H1 (cell line): ENCODE measurements around the gene EPN2. TPM values are rescaled to one million over a fixed set of nuclear protein-coding genes. Genes with fewer than 3 reads are reported as not detected.

Experiments
- CTCF ChIA-PET: fragments of 300-600 bp; sonication (Branson Sonifier 250); formaldehyde crosslinking; loops from one replicate; lab custom pipeline; 2021; ENCODE audit not compliant: partially characterized antibody; lab: Charles Lee
- POLR2A ChIA-PET: fragments of 300-600 bp; sonication (Branson Sonifier 250); formaldehyde crosslinking; loops from one replicate; lab custom pipeline; 2021; ENCODE audit warnings: inconsistent platforms; ENCODE audit not compliant: partially characterized antibody; lab: Charles Lee
- DNase-seq, 2 experiments: peaks; one replicate each; pipeline versions ENCODE4 v3.0.0 to v3.0.0-alpha.2; 2010 to 2022; ENCODE audit warnings: low spot score in 2 of 2, low read depth in 1 of 2, mixed read lengths in 1 of 2
- FAIRE-seq: peaks from 2 replicates; lab custom pipeline; 2011; peaks lifted over from hg19 to GRCh38; lab: Jason Lieb, UNC
- H2AFZ ChIP-seq: 2 replicates; pipeline ENCODE4 v1.8.1; 2012; ENCODE audit warnings: low read length, inconsistent platforms
- H2AK5ac ChIP-seq: 2 replicates; pipeline ENCODE4 v1.6.1; 2013; ENCODE audit warnings: low read depth, low read length
- H2BK120ac ChIP-seq: replicated peaks from 2 replicates; pipeline ENCODE3; 2013; ENCODE audit warnings: low read depth, low read length, inconsistent platforms
- H2BK12ac ChIP-seq: 2 replicates; pipeline ENCODE4 v1.6.1; 2013; ENCODE audit warnings: low read depth, low read length
- H2BK15ac ChIP-seq: 2 replicates; pipeline ENCODE4 v1.6.1; 2013; ENCODE audit warnings: low read length
- H2BK20ac ChIP-seq: 2 replicates; pipeline ENCODE4 v1.6.1; 2013; ENCODE audit warnings: low read length
- H2BK5ac ChIP-seq: 2 replicates; pipeline ENCODE4 v1.6.1; 2013; ENCODE audit warnings: low read depth, low read length
- H3K14ac ChIP-seq: 2 replicates; pipeline ENCODE4 v1.6.1; 2013; ENCODE audit warnings: inconsistent platforms; ENCODE audit not compliant: insufficient read length
- H3K18ac ChIP-seq: 2 replicates; pipeline ENCODE4 v1.6.1; 2013; ENCODE audit warnings: low read length; ENCODE audit errors: extremely low read depth
- H3K23ac ChIP-seq: 2 replicates; pipeline ENCODE4 v1.6.1; 2013; ENCODE audit warnings: inconsistent platforms; ENCODE audit not compliant: insufficient read length
- H3K23me2 ChIP-seq: 2 replicates; pipeline ENCODE4 v1.6.1; 2013; ENCODE audit warnings: low read depth, low read length
- H3K27ac ChIP-seq: 2 replicates; pipeline ENCODE4 v1.6.1; 2011; ENCODE audit warnings: low read depth, low read length, inconsistent platforms
- H3K27me3 ChIP-seq, 4 experiments: replicated peaks in 1 of 4; 1 replicate in 1 of 4; 2 replicates in 3 of 4; pipeline versions ENCODE4 v1.6.1 to v1.8.1; 2011 to 2013; ENCODE audit warnings: low read length in 3 of 4, mild to moderate bottlenecking in 3 of 4, inconsistent platforms in 2 of 4, mixed read lengths in 2 of 4, moderate library complexity in 1 of 4; ENCODE audit not compliant: control insufficient read depth in 3 of 4, insufficient read depth in 3 of 4; ENCODE audit errors: extremely low read depth in 1 of 4
- H3K36me3 ChIP-seq, 4 experiments: 2 replicates each; pipeline versions ENCODE4 v1.6.1 to v1.8.1; 2011 to 2013; ENCODE audit warnings: mild to moderate bottlenecking in 4 of 4, low read length in 3 of 4, moderate library complexity in 2 of 4, control low read depth in 1 of 4, inconsistent platforms in 1 of 4; ENCODE audit not compliant: insufficient read depth in 4 of 4, control insufficient read depth in 2 of 4
- H3K4ac ChIP-seq: replicated peaks from 2 replicates; pipeline ENCODE3; 2013; ENCODE audit warnings: low read length, low read depth, mixed read lengths, inconsistent platforms; ENCODE audit not compliant: insufficient read length
- H3K4me1 ChIP-seq, 4 experiments: replicated peaks in 1 of 4; 1 replicate in 1 of 4; 2 replicates in 3 of 4; pipeline versions ENCODE4 v1.6.1 to v1.8.1; 2011 to 2013; ENCODE audit warnings: low read length in 3 of 4, inconsistent platforms in 2 of 4, mixed read lengths in 1 of 4; ENCODE audit not compliant: insufficient read depth in 4 of 4, control insufficient read depth in 3 of 4
- H3K4me2 ChIP-seq, 2 experiments: 2 replicates each; pipeline versions ENCODE4 v1.6.1 to v1.8.1; 2011 to 2013; ENCODE audit warnings: low read depth in 2 of 2, low read length in 2 of 2, control low read depth in 1 of 2, inconsistent platforms in 1 of 2, mild to moderate bottlenecking in 1 of 2; ENCODE audit not compliant: insufficient read depth in 1 of 2
- H3K4me3 ChIP-seq, 4 experiments: fragments of 200-600, 300-600 bp in 1 of 4; sonication (generic), shearing (Covaris generic), sonication (Bioruptor Twin) in 1 of 4; 2 replicates each; pipeline versions ENCODE4 v1.5.1 to v1.8.1; 2011 to 2016; ENCODE audit warnings: low read length in 4 of 4, low read depth in 3 of 4, control low read depth in 2 of 4, inconsistent platforms in 2 of 4, mild to moderate bottlenecking in 2 of 4, mixed read lengths in 1 of 4, moderate library complexity in 1 of 4; ENCODE audit not compliant: insufficient read depth in 2 of 4; ENCODE audit errors: extremely low read depth in 1 of 4
- H3K56ac ChIP-seq: replicated peaks from 2 replicates; pipeline ENCODE3; 2013; ENCODE audit warnings: low read depth, mild to moderate bottlenecking, mixed read lengths, low read length, inconsistent platforms; ENCODE audit not compliant: insufficient read length
- H3K79me1 ChIP-seq: 2 replicates; pipeline ENCODE4 v1.6.1; 2013; ENCODE audit warnings: low read depth, low read length, control low read depth
- H3K79me2 ChIP-seq, 2 experiments: 2 replicates each; pipeline versions ENCODE4 v1.6.1 to v1.8.1; 2012 to 2013; ENCODE audit warnings: low read length in 2 of 2, mild to moderate bottlenecking in 2 of 2, inconsistent platforms in 1 of 2; ENCODE audit not compliant: insufficient read depth in 2 of 2, control insufficient read depth in 1 of 2
- H3K9ac ChIP-seq, 4 experiments: replicated peaks in 1 of 4; 1 replicate in 1 of 4; 2 replicates in 3 of 4; pipeline versions ENCODE4 v1.6.1 to v1.8.1; 2011 to 2013; ENCODE audit warnings: low read depth in 3 of 4, low read length in 3 of 4, control low read depth in 2 of 4, mild to moderate bottlenecking in 2 of 4, moderate library complexity in 2 of 4, inconsistent platforms in 1 of 4; ENCODE audit errors: extremely low read depth in 1 of 4
- H3K9me3 ChIP-seq, 2 experiments: 2 replicates each; pipeline versions ENCODE4 v1.6.1 to v1.8.1; 2012 to 2013; ENCODE audit warnings: mild to moderate bottlenecking in 2 of 2, moderate library complexity in 2 of 2, control low read depth in 1 of 2, inconsistent platforms in 1 of 2, low read depth in 1 of 2, low read length in 1 of 2, mixed read lengths in 1 of 2; ENCODE audit not compliant: insufficient read depth in 2 of 2
- H4K20me1 ChIP-seq, 2 experiments: replicated peaks in 1 of 2; 2 replicates each; pipeline versions ENCODE3 to v1.8.1; 2011 to 2013; ENCODE audit warnings: inconsistent platforms in 2 of 2, low read length in 2 of 2, mild to moderate bottlenecking in 1 of 2; ENCODE audit not compliant: insufficient read depth in 2 of 2, control insufficient read depth in 1 of 2
- H4K5ac ChIP-seq: 2 replicates; pipeline ENCODE4 v1.6.1; 2013; ENCODE audit warnings: low read length, low read depth, mixed read lengths, inconsistent platforms; ENCODE audit not compliant: insufficient read length
- H4K8ac ChIP-seq: 2 replicates; pipeline ENCODE4 v1.8.0; 2013; ENCODE audit warnings: mild to moderate bottlenecking, moderate library complexity, low read length, inconsistent platforms; ENCODE audit not compliant: insufficient read depth; ENCODE audit errors: extremely low read depth
- H4K91ac ChIP-seq: replicated peaks from 2 replicates; pipeline ENCODE3; 2013; ENCODE audit warnings: low read length, mixed read lengths, inconsistent platforms; ENCODE audit not compliant: insufficient read length
- JUND ChIP-seq: IDR thresholded peaks from 2 replicates; pipeline ENCODE4 v1.6.1; 2011; ENCODE audit warnings: mild to moderate bottlenecking, improper control_type of control experiment, low read length
- RXRA ChIP-seq: IDR thresholded peaks from 2 replicates; pipeline ENCODE4 v1.6.1; 2011; ENCODE audit warnings: low read depth, mild to moderate bottlenecking, low read length, moderate library complexity; ENCODE audit not compliant: insufficient read depth
- SIRT6 ChIP-seq: IDR thresholded peaks from one replicate; pipeline ENCODE4 v1.7.1; 2012; ENCODE audit warnings: low read length, inconsistent platforms
- SIX5 ChIP-seq: IDR thresholded peaks from 2 replicates; pipeline ENCODE4 v1.6.1; 2011; ENCODE audit warnings: mild to moderate bottlenecking, low read depth, low read length
- SP2 ChIP-seq: IDR thresholded peaks from 2 replicates; pipeline ENCODE4 v1.6.1; 2012; ENCODE audit warnings: mild to moderate bottlenecking, low read length, inconsistent platforms
- SRF ChIP-seq: IDR thresholded peaks from 2 replicates; pipeline ENCODE4 v1.6.1; 2011; ENCODE audit warnings: mild to moderate bottlenecking, low read depth, low read length, moderate library complexity
- TAF1 ChIP-seq: IDR thresholded peaks from 2 replicates; pipeline ENCODE4 v1.6.1; 2011; ENCODE audit warnings: mild to moderate bottlenecking, low read depth, low read length
- TAF7 ChIP-seq: optimal IDR thresholded peaks from 2 replicates; pipeline ENCODE3; 2011; ENCODE audit warnings: low read depth, mild to moderate bottlenecking, inconsistent platforms, low read length, moderate library complexity, borderline replicate concordance
- TCF12 ChIP-seq: IDR thresholded peaks from 2 replicates; pipeline ENCODE4 v1.6.1; 2011; ENCODE audit warnings: low read depth, mild to moderate bottlenecking, low read length
- TEAD4 ChIP-seq: IDR thresholded peaks from 2 replicates; pipeline ENCODE4 v1.6.1; 2012; ENCODE audit warnings: low read depth, low read length, inconsistent platforms, mixed read lengths
- YY1 ChIP-seq: IDR thresholded peaks from 2 replicates; pipeline ENCODE4 v1.6.1; 2011; ENCODE audit warnings: low read depth, mild to moderate bottlenecking, low read length
- WGBS, 2 experiments: shearing (Covaris generic) in 1 of 2; methylation state at CpG; one replicate each; pipeline versions ENCODE4 v1.1.6 to v1.1.7; 2013 to 2015; ENCODE audit warnings: low lambda C conversion rate in 2 of 2, mixed read lengths in 2 of 2, inconsistent platforms in 1 of 2, low coverage in 1 of 2, missing lambda C conversion rate in 1 of 2; ENCODE audit not compliant: insufficient replicate concordance in 2 of 2, insufficient coverage in 1 of 2, insufficient read length in 1 of 2; ENCODE audit errors: extremely low coverage in 1 of 2, missing lambda C conversion rate in 1 of 2; 5-methylcytosine and 5-hydroxymethylcytosine counted together
- polyA plus RNA-seq, 7 experiments: library from polyadenylated mRNA; depleted of rRNA in 3 of 7; stranded (reverse) in 5 of 7; unstranded in 2 of 7; fragments of >200 nt in 5 of 7; fragments of 200-250 nt in 2 of 7; gene quantifications; 1 replicate in 5 of 7; 2 replicates in 1 of 7; 4 replicates in 1 of 7; pipeline versions ENCODE4 v1.2.1 to v1.2.3, GENCODE V29; 2011 to 2013; ENCODE audit warnings: missing spikeins in 2 of 7, mixed read lengths in 2 of 7
- total RNA-seq: library from RNA; stranded (reverse); fragmentation: NEBNext Ultra II Directional; extraction: Animal tissue kit (Norgen Biotek cat#: 25700); gene quantifications from 2 replicates; pipeline ENCODE4 v1.2.1, GENCODE V29; 2021

Gene EPN2
- total and polyA plus RNA-seq, 2 of the 8 experiments (the other 6 are each of a cell fraction or from before 2014, with no cell fraction given), result 28.7 to 55.8 TPM

DNA sequence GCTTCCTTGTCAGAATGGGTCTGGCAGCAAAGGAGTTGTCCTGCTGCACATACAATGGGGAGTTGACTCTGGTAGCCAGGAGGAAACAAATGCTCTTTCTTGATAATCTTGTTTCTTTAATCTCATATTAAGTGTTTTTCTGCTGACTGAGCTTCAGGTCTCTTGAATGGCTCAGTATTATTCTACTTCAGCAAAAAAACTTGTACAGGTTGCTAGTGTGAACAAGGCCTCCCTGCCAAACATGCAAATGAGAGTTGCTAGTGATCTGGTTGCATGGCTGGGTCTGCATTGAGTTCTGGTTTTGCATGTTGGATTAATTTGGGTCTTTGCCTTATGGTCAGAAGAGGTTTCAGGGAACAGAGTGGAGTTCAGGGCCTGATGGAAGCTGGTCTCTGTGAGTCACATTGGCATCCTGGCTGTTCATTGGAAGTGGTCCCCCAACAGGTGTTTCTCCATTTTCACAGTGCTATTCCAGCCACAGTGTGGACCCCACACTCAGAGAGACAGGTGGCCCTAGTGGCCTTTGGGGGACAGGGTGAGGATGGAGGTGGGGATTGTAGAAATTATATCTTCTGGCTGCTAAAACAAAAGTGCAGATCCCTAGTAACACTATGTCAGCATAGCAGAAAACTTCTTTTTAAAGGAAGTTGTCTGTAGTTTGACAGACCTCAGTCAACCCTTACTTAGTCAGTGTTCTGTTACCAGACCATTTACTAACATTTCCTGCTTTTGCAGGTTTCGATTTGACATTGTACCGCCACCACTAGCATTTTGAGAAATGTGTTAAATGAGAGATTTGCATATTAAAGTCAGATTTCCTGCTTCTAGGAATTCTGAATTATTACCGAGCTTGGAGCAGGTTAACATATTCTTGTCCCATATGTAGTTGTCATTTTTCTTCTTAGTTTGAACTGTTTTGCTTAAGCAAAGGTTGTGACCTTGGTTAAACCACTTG, 47.1 kb downstream of the EPN2 start:
- Histone ChIP-seq H3K14ac (no peak overlapping the region), H3K56ac (no peak overlapping the region), H2BK15ac (no peak overlapping the region), H3K23me2 (0 out of 2 replicates have a peak, but pooled peaks cover 2% of the 10 kb centered on the region), H4K8ac (no peak overlapping the region), H3K9ac (no peak overlapping the region), H2BK5ac (no peak overlapping the region), H4K20me1 (peaks cover 8 to 20% of the 10 kb centered on the region in 2 experiments), H3K79me2 (peaks cover 0 to 27% of the 10 kb centered on the region in 2 experiments; a peak in 2 of 4 replicates), H3K79me1 (peaks cover 8% of the 10 kb centered on the region; the same call in 1 of the 2 replicates), H2AFZ (no peak overlapping the region), H3K4me2 (no peak overlapping the region), H3K4ac (no peak overlapping the region), H2AK5ac (no peak overlapping the region), H3K27ac (no peak overlapping the region), H2BK120ac (no peak overlapping the region), H3K18ac (no peak overlapping the region), H3K4me1 (peaks cover 7 to 26% (median 17%) of the 10 kb centered on the region in 4 experiments), H2BK12ac (no peak overlapping the region), H4K5ac (no peak overlapping the region), H3K23ac (no peak overlapping the region), H3K9me3 (no peaks in the 10 kb centered on the region), H4K91ac (no peak overlapping the region), H3K4me3 (no peak overlapping the region), H3K36me3 (peaks cover 0 to 11% (median 3%) of the 10 kb centered on the region in 4 experiments; a peak in 4 of 8 replicates), H3K27me3 (no peaks in the 10 kb centered on the region), H2BK20ac (no peak overlapping the region)
- WGBS, 2 experiments, result 90% methylated on average over 3 of the region's 3 CpGs; no CpG with 5 or more reads in 1 of the 2 experiments
- CTCF ChIA-PET, result interaction anchor here (0.8 to 1.4 kb wide), 3 partner anchors 8 to 361 kb away, joined by 3 to 9 read pairs (median 3); no protein-coding TSS in a partner anchor
- FAIRE-seq (no peak), DNase-seq (no peak)
- POLR2A ChIA-PET, result interaction anchor here (0.9 to 1.6 kb wide), 2 partner anchors 11 to 37 kb away, joined by 3 to 8 read pairs; no protein-coding TSS in a partner anchor
- TF ChIP-seq SRF, result no peak
- TF ChIP-seq TAF7, result no peak
- no peak for TF ChIP-seq TEAD4
- no peak for TF ChIP-seq YY1
- TF ChIP-seq TAF1, result no peak
- TF ChIP-seq TCF12, result no peak
- no peak for TF ChIP-seq SP2
- no peak for TF ChIP-seq SIX5
- no peak for TF ChIP-seq JUND
- TF ChIP-seq RXRA, result no peak
- no peak for TF ChIP-seq SIRT6
